ENCODE data around the gene BACH2. TPM values are rescaled to one million over a fixed set of nuclear protein-coding genes. Genes with fewer than 3 reads are reported as not detected.
A peak's percentile ranks its signal among the peaks of the same experiment; 100 is the strongest.

BACH2 gene
- total RNA-seq, 1 experiment from 2014 or later: 3.3 TPM

DNA sequence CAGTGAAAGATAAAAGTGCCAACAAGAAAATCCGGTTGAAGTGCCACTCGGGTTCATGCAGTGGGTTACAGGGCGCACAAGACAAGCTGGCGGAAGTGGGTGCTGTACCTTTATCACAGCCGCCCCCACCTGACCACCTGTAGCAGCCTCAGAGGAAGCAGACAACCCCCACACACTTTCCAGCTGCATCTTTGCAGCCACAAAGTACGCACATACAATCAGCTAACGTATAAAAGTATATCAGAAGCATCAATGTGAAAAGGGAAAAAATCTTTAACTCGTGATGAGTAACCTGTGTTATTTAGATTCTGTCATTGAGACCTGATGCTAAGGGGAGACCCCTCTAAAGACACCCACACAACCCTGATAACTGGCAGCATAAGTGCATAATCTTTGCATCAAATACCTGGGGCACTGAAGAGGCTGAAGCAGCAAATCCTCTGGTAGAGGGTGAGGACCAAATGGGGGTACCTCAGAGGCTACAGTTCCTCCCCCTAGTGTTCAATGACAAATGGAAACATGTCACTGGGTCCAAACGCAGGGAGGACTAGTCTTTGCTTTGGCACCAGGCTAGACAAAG lies 22.1 kb downstream of the BACH2 start:
- POLR2A ChIA-PET: no interaction called here
- RAD21 ChIA-PET (ENCODE audit: low non-redundant PET in 1 of 2, low total read pairs in 2 of 2, uncharacterized antibody in 2 of 2, unreplicated experiment in 2 of 2): no interaction called here

DNA sequence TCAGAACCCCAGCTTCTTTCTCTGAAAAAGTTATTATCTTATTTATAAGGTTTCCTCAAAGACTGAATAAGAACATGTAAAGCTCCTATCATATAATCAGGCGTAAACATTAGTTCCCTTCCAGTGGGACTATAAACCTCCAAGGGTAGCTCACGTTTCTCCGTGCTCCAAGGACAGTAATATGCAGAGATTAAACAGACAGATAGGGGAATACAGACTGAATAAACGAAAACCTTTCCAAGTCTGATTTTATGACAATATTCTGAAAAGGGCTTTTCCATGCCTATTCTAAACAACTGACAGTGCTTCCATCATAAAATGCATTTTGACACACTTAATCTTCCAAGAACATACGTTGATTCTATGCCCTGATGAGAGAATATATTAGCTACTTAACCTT lies 22.8 kb downstream of the BACH2 start:
- no peaks in the 10 kb centered on the region for H3K9me3 ChIP-seq (ENCODE audit: control insufficient read depth in 1 of 2, insufficient read depth in 1 of 2, low read depth in 1 of 2, low read length in 2 of 2)
- no peaks in the 10 kb centered on the region for H4K20me1 ChIP-seq (ENCODE audit: insufficient read depth)
- intact Hi-C loops (cut with micrococcal nuclease): no loop called here
- ChIA-PET POLR2A (no interaction called here), CTCF (interaction anchor here (1.1 to 1.2 kb wide), 2 partner anchors 10 to 333 kb away, joined by 3 to 5 read pairs; no protein-coding TSS in a partner anchor), RAD21 (ENCODE audit: low non-redundant PET in 1 of 2, low total read pairs in 2 of 2, uncharacterized antibody in 2 of 2, unreplicated experiment in 2 of 2) (no interaction called here)
- no peaks in the 10 kb centered on the region for H3K36me3 ChIP-seq (ENCODE audit: control insufficient read depth in 1 of 2, insufficient read depth in 2 of 2, low read length in 2 of 2)
- no peak overlapping the region for H3K4me3 ChIP-seq (replicated peaks in 1 of 2; ENCODE audit: low read depth in 1 of 2, low read length in 2 of 2)
- H3K9me2 ChIP-seq (ENCODE audit: insufficient read depth): no peaks in the 10 kb centered on the region
- H2AFZ ChIP-seq (ENCODE audit: low read depth, low read length, poor library complexity, severe bottlenecking): no peak overlapping the region
- no peak overlapping the region for H3K27ac ChIP-seq (ENCODE audit: low read depth, low read length)
- ATAC-seq (no peak), DNase-seq (ENCODE audit: low read depth, low spot score) (no peak)
- H3K4me1 ChIP-seq (ENCODE audit: control insufficient read depth in 1 of 2, insufficient read depth in 2 of 2, low read length in 2 of 2): no peaks in the 10 kb centered on the region
- H3K27me3 ChIP-seq (ENCODE audit: insufficient read depth, low read length): no peaks in the 10 kb centered on the region
- no peaks in the 10 kb centered on the region for H3K79me2 ChIP-seq (ENCODE audit: insufficient read depth, low read length)
- no TSS peak for BruUV-seq (replicated peaks)
- no peak overlapping the region for H3K4me2 ChIP-seq (ENCODE audit: low read length)
- H3K9ac ChIP-seq (ENCODE audit: low read length): no peak overlapping the region
- TF ChIP-seq POLR2A (IDR thresholded peaks at IDR 0.05; ENCODE audit: borderline replicate concordance, extremely low read depth, insufficient read depth, insufficient read length): no peak
- TF ChIP-seq TCF7L2 (IDR thresholded peaks at IDR 0.05; ENCODE audit: borderline replicate concordance, extremely low read depth, insufficient read depth, insufficient read length): no peak
- TF ChIP-seq RAD21 (IDR thresholded peaks at IDR 0.05; ENCODE audit: low read depth): no peak
- TF ChIP-seq FOSL1 (IDR thresholded peaks at IDR 0.05; ENCODE audit: low read depth): no peak
- no peak for TF ChIP-seq EZH2 (IDR thresholded peaks at IDR 0.05)
- TF ChIP-seq, protein P1, sequence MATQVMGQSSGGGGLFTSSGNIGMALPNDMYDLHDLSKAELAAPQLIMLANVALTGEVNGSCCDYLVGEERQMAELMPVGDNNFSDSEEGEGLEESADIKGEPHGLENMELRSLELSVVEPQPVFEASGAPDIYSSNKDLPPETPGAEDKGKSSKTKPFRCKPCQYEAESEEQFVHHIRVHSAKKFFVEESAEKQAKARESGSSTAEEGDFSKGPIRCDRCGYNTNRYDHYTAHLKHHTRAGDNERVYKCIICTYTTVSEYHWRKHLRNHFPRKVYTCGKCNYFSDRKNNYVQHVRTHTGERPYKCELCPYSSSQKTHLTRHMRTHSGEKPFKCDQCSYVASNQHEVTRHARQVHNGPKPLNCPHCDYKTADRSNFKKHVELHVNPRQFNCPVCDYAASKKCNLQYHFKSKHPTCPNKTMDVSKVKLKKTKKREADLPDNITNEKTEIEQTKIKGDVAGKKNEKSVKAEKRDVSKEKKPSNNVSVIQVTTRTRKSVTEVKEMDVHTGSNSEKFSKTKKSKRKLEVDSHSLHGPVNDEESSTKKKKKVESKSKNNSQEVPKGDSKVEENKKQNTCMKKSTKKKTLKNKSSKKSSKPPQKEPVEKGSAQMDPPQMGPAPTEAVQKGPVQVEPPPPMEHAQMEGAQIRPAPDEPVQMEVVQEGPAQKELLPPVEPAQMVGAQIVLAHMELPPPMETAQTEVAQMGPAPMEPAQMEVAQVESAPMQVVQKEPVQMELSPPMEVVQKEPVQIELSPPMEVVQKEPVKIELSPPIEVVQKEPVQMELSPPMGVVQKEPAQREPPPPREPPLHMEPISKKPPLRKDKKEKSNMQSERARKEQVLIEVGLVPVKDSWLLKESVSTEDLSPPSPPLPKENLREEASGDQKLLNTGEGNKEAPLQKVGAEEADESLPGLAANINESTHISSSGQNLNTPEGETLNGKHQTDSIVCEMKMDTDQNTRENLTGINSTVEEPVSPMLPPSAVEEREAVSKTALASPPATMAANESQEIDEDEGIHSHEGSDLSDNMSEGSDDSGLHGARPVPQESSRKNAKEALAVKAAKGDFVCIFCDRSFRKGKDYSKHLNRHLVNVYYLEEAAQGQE (IDR thresholded peaks at IDR 0.05; ENCODE audit: low read depth): no peak
- TF ChIP-seq, protein P2, sequence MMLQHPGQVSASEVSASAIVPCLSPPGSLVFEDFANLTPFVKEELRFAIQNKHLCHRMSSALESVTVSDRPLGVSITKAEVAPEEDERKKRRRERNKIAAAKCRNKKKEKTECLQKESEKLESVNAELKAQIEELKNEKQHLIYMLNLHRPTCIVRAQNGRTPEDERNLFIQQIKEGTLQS (IDR thresholded peaks at IDR 0.05): no peak
- no peak for TF ChIP-seq YY1 (IDR thresholded peaks at IDR 0.05; ENCODE audit: extremely low read depth, insufficient replicate concordance, low read depth, low read length)
- no peak for TF ChIP-seq ELF1 (IDR thresholded peaks at IDR 0.05; ENCODE audit: borderline replicate concordance, low read depth)
- TF ChIP-seq SRF (IDR thresholded peaks at IDR 0.05; ENCODE audit: low read depth): no peak
- TF ChIP-seq CBX3 (IDR thresholded peaks at IDR 0.05; ENCODE audit: low read depth): no peak

More for the DNA sequence above, 22.1 kb downstream of the BACH2 start:
- H3K9me3 ChIP-seq (ENCODE audit: control insufficient read depth in 1 of 2, insufficient read depth in 1 of 2, low read depth in 1 of 2, low read length in 2 of 2): no peaks in the 10 kb centered on the region
- no peaks in the 10 kb centered on the region for H3K9me2 ChIP-seq (ENCODE audit: insufficient read depth)
- no peak overlapping the region for H2AFZ ChIP-seq (ENCODE audit: low read depth, low read length, poor library complexity, severe bottlenecking)
- H4K20me1 ChIP-seq (ENCODE audit: insufficient read depth): no peaks in the 10 kb centered on the region
- no peak overlapping the region for H3K4me3 ChIP-seq (replicated peaks in 1 of 2; ENCODE audit: low read depth in 1 of 2, low read length in 2 of 2)
- no peaks in the 10 kb centered on the region for H3K4me1 ChIP-seq (ENCODE audit: control insufficient read depth in 1 of 2, insufficient read depth in 2 of 2, low read length in 2 of 2)
- CTCF ChIA-PET: interaction anchor here (1.1 to 1.2 kb wide), 2 partner anchors 10 to 334 kb away, joined by 3 to 5 read pairs; no protein-coding TSS in a partner anchor
- H3K27me3 ChIP-seq (ENCODE audit: insufficient read depth, low read length): no peaks in the 10 kb centered on the region
- ATAC-seq: no peak
- H3K36me3 ChIP-seq (ENCODE audit: control insufficient read depth in 1 of 2, insufficient read depth in 2 of 2, low read length in 2 of 2): no peaks in the 10 kb centered on the region
- no peak overlapping the region for H3K27ac ChIP-seq (ENCODE audit: low read depth, low read length)
- DNase-seq (ENCODE audit: low read depth, low spot score): no peak
- no TSS peak for BruUV-seq (replicated peaks)
- TF ChIP-seq YY1 (IDR thresholded peaks at IDR 0.05; ENCODE audit: extremely low read depth, insufficient replicate concordance, low read depth, low read length): no peak
- TF ChIP-seq, protein P3, sequence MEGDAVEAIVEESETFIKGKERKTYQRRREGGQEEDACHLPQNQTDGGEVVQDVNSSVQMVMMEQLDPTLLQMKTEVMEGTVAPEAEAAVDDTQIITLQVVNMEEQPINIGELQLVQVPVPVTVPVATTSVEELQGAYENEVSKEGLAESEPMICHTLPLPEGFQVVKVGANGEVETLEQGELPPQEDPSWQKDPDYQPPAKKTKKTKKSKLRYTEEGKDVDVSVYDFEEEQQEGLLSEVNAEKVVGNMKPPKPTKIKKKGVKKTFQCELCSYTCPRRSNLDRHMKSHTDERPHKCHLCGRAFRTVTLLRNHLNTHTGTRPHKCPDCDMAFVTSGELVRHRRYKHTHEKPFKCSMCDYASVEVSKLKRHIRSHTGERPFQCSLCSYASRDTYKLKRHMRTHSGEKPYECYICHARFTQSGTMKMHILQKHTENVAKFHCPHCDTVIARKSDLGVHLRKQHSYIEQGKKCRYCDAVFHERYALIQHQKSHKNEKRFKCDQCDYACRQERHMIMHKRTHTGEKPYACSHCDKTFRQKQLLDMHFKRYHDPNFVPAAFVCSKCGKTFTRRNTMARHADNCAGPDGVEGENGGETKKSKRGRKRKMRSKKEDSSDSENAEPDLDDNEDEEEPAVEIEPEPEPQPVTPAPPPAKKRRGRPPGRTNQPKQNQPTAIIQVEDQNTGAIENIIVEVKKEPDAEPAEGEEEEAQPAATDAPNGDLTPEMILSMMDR (IDR thresholded peaks at IDR 0.05 in 2 of 3, conservative IDR thresholded peaks at IDR 0.05 in 1 of 3; ENCODE audit: borderline replicate concordance in 1 of 3, insufficient read depth in 1 of 3, low read depth in 2 of 3, low read length in 2 of 3): 0 out of 6 replicates have a peak, but pooled peaks of 2 of the 3 experiments have one; percentile 15
- H3K4me2 ChIP-seq (ENCODE audit: low read length): no peak overlapping the region
- intact Hi-C loops (cut with micrococcal nuclease): no loop called here
- H3K9ac ChIP-seq (ENCODE audit: low read length): no peak overlapping the region
- no peaks in the 10 kb centered on the region for H3K79me2 ChIP-seq (ENCODE audit: insufficient read depth, low read length)

All from HCT116 (cell line).